ENCODE results near the gene TFDP2. TPM values are rescaled to one million over a fixed set of nuclear protein-coding genes. Genes with fewer than 3 reads are reported as not detected.

The TFDP2 gene
- total and polyA plus RNA-seq, 2 donors from 2014 or later = 38.7 to 50.6 TPM

GRCh38 chr3:142165194-142165593 is 15.8 kb upstream of the TFDP2 start:
- peaks cover 2 to 8% (median 4%) of the 10 kb centered on the region in 3 donors for H3K36me3 ChIP-seq (ENCODE audit: control insufficient read depth in 2 of 3, insufficient read depth in 3 of 3, low read length in 3 of 3)
- no peak for DNase-seq
- H3K4me3 ChIP-seq (ENCODE audit: low read length in 3 of 3) = no peak overlapping the region
- H3K27me3 ChIP-seq (ENCODE audit: control insufficient read depth, insufficient read depth, low read length) = no peaks in the 10 kb centered on the region
- no peak for TF ChIP-seq CTCF (IDR thresholded peaks at IDR 0.05; ENCODE audit: borderline replicate concordance, extremely low read depth, insufficient read depth)
- H3K4me1 ChIP-seq (ENCODE audit: control insufficient read depth in 2 of 3, insufficient read depth in 2 of 3, low read depth in 1 of 3, low read length in 3 of 3) = no peaks in the 10 kb centered on the region
- no peak for FAIRE-seq
- H3K9me3 ChIP-seq (ENCODE audit: control insufficient read depth in 2 of 3, insufficient read depth in 1 of 3, low read length in 3 of 3) = no peaks in the 10 kb centered on the region
- H3K9ac ChIP-seq (ENCODE audit: low read length in 3 of 3) = no peak overlapping the region
- intact Hi-C loops (cut with DNase I) = no loop called here
- no peak overlapping the region for H3K27ac ChIP-seq (ENCODE audit: low read depth in 2 of 2, low read length in 2 of 2)

- no peaks in the 10 kb centered on the region for H3K4me1 ChIP-seq (ENCODE audit: control insufficient read depth in 2 of 3, insufficient read depth in 2 of 3, low read depth in 1 of 3, low read length in 3 of 3)
- no peak for DNase-seq
- no peaks in the 10 kb centered on the region for H3K27me3 ChIP-seq (ENCODE audit: control insufficient read depth, insufficient read depth, low read length)
- H3K9ac ChIP-seq (ENCODE audit: low read length in 3 of 3) = no peak overlapping the region
- TF ChIP-seq CTCF (IDR thresholded peaks at IDR 0.05; ENCODE audit: borderline replicate concordance, extremely low read depth, insufficient read depth) = no peak
- H3K36me3 ChIP-seq (ENCODE audit: control insufficient read depth in 2 of 3, insufficient read depth in 3 of 3, low read length in 3 of 3) = no peaks in the 10 kb centered on the region
- H3K9me3 ChIP-seq (ENCODE audit: control insufficient read depth in 2 of 3, insufficient read depth in 1 of 3, low read length in 3 of 3) = no peaks in the 10 kb centered on the region
- intact Hi-C loops (cut with DNase I) = no loop called here
- no peak overlapping the region for H3K4me3 ChIP-seq (ENCODE audit: low read length in 3 of 3)
- no peak overlapping the region for H3K27ac ChIP-seq (ENCODE audit: low read depth in 2 of 2, low read length in 2 of 2)
- FAIRE-seq = no peak
Measured at GRCh38 chr3:142159083-142159740, 9.9 kb upstream of the TFDP2 start.

DNA sequence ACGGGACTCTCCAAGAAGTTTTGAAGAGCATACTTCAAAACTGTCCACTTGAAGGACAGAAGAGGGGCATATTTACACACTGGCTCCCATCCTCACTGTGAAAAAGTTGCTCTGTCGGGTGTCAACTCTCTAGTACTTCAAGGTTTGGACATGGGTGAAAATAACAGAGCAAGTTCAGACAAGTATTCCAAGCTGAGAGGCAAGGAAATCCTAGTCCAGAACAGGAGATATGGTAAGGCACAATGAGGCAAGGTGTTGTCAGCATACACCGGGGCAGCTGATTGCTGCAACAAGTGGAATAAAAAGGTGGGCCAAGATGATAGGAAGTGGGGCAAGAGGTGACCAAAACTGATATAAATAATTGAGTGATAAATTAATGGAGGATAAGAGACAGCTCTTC is 4.8 kb upstream of the TFDP2 start:
- DNase-seq (no peak), FAIRE-seq (no peak)
- Histone ChIP-seq H3K9ac (ENCODE audit: low read length in 3 of 3) (no peak overlapping the region), H3K9me3 (ENCODE audit: control insufficient read depth in 2 of 3, insufficient read depth in 1 of 3, low read length in 3 of 3) (no peaks in the 10 kb centered on the region), H3K27ac (ENCODE audit: low read depth in 2 of 2, low read length in 2 of 2) (no peak overlapping the region), H3K36me3 (ENCODE audit: control insufficient read depth in 2 of 3, insufficient read depth in 3 of 3, low read length in 3 of 3) (no peaks in the 10 kb centered on the region), H3K27me3 (ENCODE audit: control insufficient read depth, insufficient read depth, low read length) (no peaks in the 10 kb centered on the region), H3K4me1 (ENCODE audit: control insufficient read depth in 2 of 3, insufficient read depth in 2 of 3, low read depth in 1 of 3, low read length in 3 of 3) (no peaks in the 10 kb centered on the region), H3K4me3 (ENCODE audit: low read length in 3 of 3) (no peak overlapping the region)
- intact Hi-C loops (cut with DNase I) = no loop called here
- TF ChIP-seq CTCF (IDR thresholded peaks at IDR 0.05; ENCODE audit: borderline replicate concordance, extremely low read depth, insufficient read depth) = no peak

DNA sequence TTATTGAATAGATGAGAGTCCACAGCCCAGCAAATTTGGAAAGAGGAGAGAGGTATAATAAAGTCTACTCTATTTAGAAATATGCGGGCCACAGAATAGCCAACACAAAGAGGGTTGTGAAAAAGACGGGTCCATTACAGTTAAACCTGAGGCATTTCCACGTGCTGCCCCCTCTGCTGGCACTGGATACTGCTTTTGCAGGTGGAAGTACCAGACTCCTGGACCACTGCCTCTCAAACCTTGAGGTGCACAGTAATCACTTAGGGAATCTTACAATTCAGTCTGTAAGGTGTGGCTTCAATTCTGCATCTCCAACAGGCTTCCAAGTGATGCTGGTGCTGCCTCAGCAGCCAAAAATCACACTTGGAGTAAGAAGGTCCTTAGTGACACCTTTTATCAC is 3.0 kb upstream of the TFDP2 start:
- H3K4me1 ChIP-seq (ENCODE audit: control insufficient read depth in 2 of 3, insufficient read depth in 2 of 3, low read depth in 1 of 3, low read length in 3 of 3) = peaks cover 3 to 7% (median 4%) of the 10 kb centered on the region in 3 donors
- peak; percentile 4 for TF ChIP-seq CTCF (IDR thresholded peaks at IDR 0.05; ENCODE audit: borderline replicate concordance, extremely low read depth, insufficient read depth)
- H3K27me3 ChIP-seq (ENCODE audit: control insufficient read depth, insufficient read depth, low read length) = no peaks in the 10 kb centered on the region
- no peak overlapping the region for H3K9ac ChIP-seq (ENCODE audit: low read length in 3 of 3)
- peak in 1 of 5 donors; percentile 23 for DNase-seq
- H3K36me3 ChIP-seq (ENCODE audit: control insufficient read depth in 2 of 3, insufficient read depth in 3 of 3, low read length in 3 of 3) = no peaks in the 10 kb centered on the region
- H3K4me3 ChIP-seq (ENCODE audit: low read length in 3 of 3) = no peak overlapping the region
- H3K27ac ChIP-seq (ENCODE audit: low read depth in 2 of 2, low read length in 2 of 2) = no peak overlapping the region
- intact Hi-C loops (cut with DNase I) = no loop called here
- H3K9me3 ChIP-seq (ENCODE audit: control insufficient read depth in 2 of 3, insufficient read depth in 1 of 3, low read length in 3 of 3) = no peaks in the 10 kb centered on the region
- no peak for FAIRE-seq

Measured in kidney (tissue), 14 donors.